Parathyroid adenoma (tissue), 2 donors: ENCODE results near the gene TNK1.

Source experiments
- H2AFZ ChIP-seq: fragments of 300-600 bp; sonication (generic); one replicate; pipeline ENCODE4 v1.7.0; 2017; ENCODE audit warnings: antibody characterized with exemption, mild to moderate bottlenecking
- H3K27ac ChIP-seq: fragments of 300-600 bp; sonication (generic); one replicate; pipeline ENCODE4 v1.7.0; 2017
- H3K27me3 ChIP-seq: fragments of 300-600 bp; sonication (generic); one replicate; pipeline ENCODE4 v1.7.0; 2017; ENCODE audit warnings: low read length; ENCODE audit not compliant: control insufficient read depth, insufficient read depth
- H3K36me3 ChIP-seq: fragments of 300-600 bp; sonication (generic); one replicate; pipeline ENCODE4 v1.7.0; 2017; ENCODE audit warnings: low read length; ENCODE audit not compliant: control insufficient read depth, insufficient read depth
- H3K4me1 ChIP-seq: fragments of 300-600 bp; sonication (generic); one replicate; pipeline ENCODE4 v1.7.0; 2017; ENCODE audit warnings: control low read depth
- H3K4me2 ChIP-seq: fragments of 300-600 bp; sonication (generic); one replicate; pipeline ENCODE4 v1.7.0; 2017; ENCODE audit warnings: low read length
- H3K4me3 ChIP-seq: fragments of 300-600 bp; sonication (generic); one replicate; pipeline ENCODE4 v1.7.0; 2017; ENCODE audit warnings: low read depth, low read length
- H3K79me2 ChIP-seq: fragments of 300-600 bp; sonication (generic); one replicate; pipeline ENCODE4 v1.7.0; 2017; ENCODE audit warnings: control low read depth
- H3K9ac ChIP-seq: fragments of 300-600 bp; sonication (generic); one replicate; pipeline ENCODE4 v1.7.0; 2017; ENCODE audit warnings: mild to moderate bottlenecking
- H3K9me3 ChIP-seq: fragments of 300-600 bp; sonication (generic); one replicate; pipeline ENCODE4 v1.7.0; 2017; ENCODE audit warnings: low read length; ENCODE audit not compliant: control insufficient read depth
- CTCF ChIP-seq: fragments of 300-600 bp; sonication (generic); IDR thresholded peaks from one replicate; pipeline ENCODE4 v1.7.0; 2017; ENCODE audit warnings: antibody characterized with exemption, mild to moderate bottlenecking
- donor health status: primary hyperparathyroidism.

Gene TNK1

GRCh38 chr17:7355573-7355972 is 25.3 kb upstream of the TNK1 start:
- Histone ChIP-seq H3K9me3 (no peaks in the 10 kb centered on the region), H3K4me1 (peaks cover 13% of the 10 kb centered on the region), H3K9ac (no peak overlapping the region), H3K27me3 (no peaks in the 10 kb centered on the region), H3K36me3 (no peaks in the 10 kb centered on the region), H2AFZ (no peak overlapping the region), H3K4me2 (no peak overlapping the region), H3K27ac (no peak overlapping the region), H3K4me3 (no peak overlapping the region), H3K79me2 (no peaks in the 10 kb centered on the region)
- TF ChIP-seq CTCF = no peak

- H3K36me3 ChIP-seq = no peaks in the 10 kb centered on the region
- peaks cover 13% of the 10 kb centered on the region for H3K4me1 ChIP-seq
- H3K27ac ChIP-seq = no peak overlapping the region
- TF ChIP-seq CTCF = peak; percentile 88
- H3K9me3 ChIP-seq = no peaks in the 10 kb centered on the region
- H3K79me2 ChIP-seq = no peaks in the 10 kb centered on the region
- peak overlapping the region; percentile 74 for H2AFZ ChIP-seq
- no peak overlapping the region for H3K9ac ChIP-seq
- no peak overlapping the region for H3K4me3 ChIP-seq
- no peak overlapping the region for H3K4me2 ChIP-seq
- H3K27me3 ChIP-seq = no peaks in the 10 kb centered on the region
These were observed 24.8 kb upstream of the TNK1 start for GRCh38 chr17:7356072-7356549.

- Histone ChIP-seq H3K9me3 (no peaks in the 10 kb centered on the region), H2AFZ (no peak overlapping the region), H3K4me1 (peaks cover 13% of the 10 kb centered on the region), H3K4me3 (no peak overlapping the region), H3K27ac (no peak overlapping the region), H3K4me2 (no peak overlapping the region), H3K79me2 (no peaks in the 10 kb centered on the region), H3K36me3 (no peaks in the 10 kb centered on the region), H3K27me3 (no peaks in the 10 kb centered on the region), H3K9ac (no peak overlapping the region)
- no peak for TF ChIP-seq CTCF
These were observed 24.1 kb upstream of the TNK1 start for GRCh38 chr17:7356756-7357155.

GRCh38 chr17:7357381-7357780 is 23.5 kb upstream of the TNK1 start:
- no peak overlapping the region for H3K4me2 ChIP-seq
- no peak overlapping the region for H2AFZ ChIP-seq
- H3K4me3 ChIP-seq = no peak overlapping the region
- peaks cover 13% of the 10 kb centered on the region for H3K4me1 ChIP-seq
- no peaks in the 10 kb centered on the region for H3K9me3 ChIP-seq
- no peaks in the 10 kb centered on the region for H3K36me3 ChIP-seq
- H3K9ac ChIP-seq = no peak overlapping the region
- H3K27me3 ChIP-seq = no peaks in the 10 kb centered on the region
- H3K79me2 ChIP-seq = no peaks in the 10 kb centered on the region
- no peak for TF ChIP-seq CTCF
- H3K27ac ChIP-seq = no peak overlapping the region

GRCh38 chr17:7361906-7362305 is 19.0 kb upstream of the TNK1 start:
- no peaks in the 10 kb centered on the region for H3K79me2 ChIP-seq
- H3K4me1 ChIP-seq = no peaks in the 10 kb centered on the region
- no peak overlapping the region for H2AFZ ChIP-seq
- H3K27ac ChIP-seq = no peak overlapping the region
- H3K4me2 ChIP-seq = no peak overlapping the region
- H3K4me3 ChIP-seq = no peak overlapping the region
- H3K9ac ChIP-seq = no peak overlapping the region
- no peaks in the 10 kb centered on the region for H3K27me3 ChIP-seq
- no peak for TF ChIP-seq CTCF
- H3K36me3 ChIP-seq = no peaks in the 10 kb centered on the region
- no peaks in the 10 kb centered on the region for H3K9me3 ChIP-seq
